ENCODE data around the gene NCOA3.
"Not testable (repeated sequence)": the region's sequence is repeated elsewhere in the genome, so short reads cannot be mapped to it uniquely, and the experiment has no call there.

Gene NCOA3

DNA sequence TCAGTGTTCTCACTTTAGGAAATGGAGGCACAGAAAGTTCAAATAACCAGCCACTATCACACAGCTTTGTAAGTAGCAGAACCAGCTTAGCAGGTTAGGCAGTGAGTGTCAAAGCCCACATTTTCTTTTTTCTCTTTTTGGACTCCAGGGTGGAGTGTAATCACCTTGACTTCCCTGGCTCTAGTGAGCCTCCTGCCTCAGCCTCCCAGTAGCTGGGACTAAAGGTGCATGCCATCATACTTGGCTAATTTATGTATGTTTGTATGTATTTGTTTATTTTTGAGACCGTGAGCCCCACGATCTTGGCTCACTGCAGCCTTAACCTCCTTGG, 7.8 kb upstream of the NCOA3 start:
- no peaks in the 10 kb centered on the region for H3K36me3 ChIP-seq (ENCODE audit: insufficient read depth, low read length)
- H3K9ac ChIP-seq (ENCODE audit: low read depth, low read length, poor library complexity, severe bottlenecking): no peak overlapping the region
- no peaks in the 10 kb centered on the region for H3K4me1 ChIP-seq (ENCODE audit: insufficient read depth, low read length, poor library complexity, severe bottlenecking)
- H3K27me3 ChIP-seq (ENCODE audit: insufficient read depth, low read length, poor library complexity, severe bottlenecking): no peaks in the 10 kb centered on the region
- H3K9me2 ChIP-seq (replicated peaks; ENCODE audit: low read depth, low read length): no peaks in the 10 kb centered on the region
- no peaks in the 10 kb centered on the region for H3K79me2 ChIP-seq (ENCODE audit: insufficient read depth, low read length)
- no peaks in the 10 kb centered on the region for H3K9me3 ChIP-seq (ENCODE audit: insufficient read depth, low read depth, low read length)
- no peaks in the 10 kb centered on the region for H3F3A ChIP-seq (ENCODE audit: low read depth)
- H3K4me3 ChIP-seq (ENCODE audit: low read length, poor library complexity, severe bottlenecking): no peak overlapping the region
- H3K4me2 ChIP-seq (ENCODE audit: low read depth, low read length, poor library complexity, severe bottlenecking): no peak overlapping the region
- H2AFZ ChIP-seq (ENCODE audit: low read length): no peak overlapping the region
- H4K20me1 ChIP-seq (ENCODE audit: insufficient read depth, low read length, poor library complexity, severe bottlenecking): no peaks in the 10 kb centered on the region
- TF ChIP-seq EZH2phosphoT487 (IDR thresholded peaks at IDR 0.05; ENCODE audit: borderline replicate concordance): no peak
- TF ChIP-seq, protein P1, sequence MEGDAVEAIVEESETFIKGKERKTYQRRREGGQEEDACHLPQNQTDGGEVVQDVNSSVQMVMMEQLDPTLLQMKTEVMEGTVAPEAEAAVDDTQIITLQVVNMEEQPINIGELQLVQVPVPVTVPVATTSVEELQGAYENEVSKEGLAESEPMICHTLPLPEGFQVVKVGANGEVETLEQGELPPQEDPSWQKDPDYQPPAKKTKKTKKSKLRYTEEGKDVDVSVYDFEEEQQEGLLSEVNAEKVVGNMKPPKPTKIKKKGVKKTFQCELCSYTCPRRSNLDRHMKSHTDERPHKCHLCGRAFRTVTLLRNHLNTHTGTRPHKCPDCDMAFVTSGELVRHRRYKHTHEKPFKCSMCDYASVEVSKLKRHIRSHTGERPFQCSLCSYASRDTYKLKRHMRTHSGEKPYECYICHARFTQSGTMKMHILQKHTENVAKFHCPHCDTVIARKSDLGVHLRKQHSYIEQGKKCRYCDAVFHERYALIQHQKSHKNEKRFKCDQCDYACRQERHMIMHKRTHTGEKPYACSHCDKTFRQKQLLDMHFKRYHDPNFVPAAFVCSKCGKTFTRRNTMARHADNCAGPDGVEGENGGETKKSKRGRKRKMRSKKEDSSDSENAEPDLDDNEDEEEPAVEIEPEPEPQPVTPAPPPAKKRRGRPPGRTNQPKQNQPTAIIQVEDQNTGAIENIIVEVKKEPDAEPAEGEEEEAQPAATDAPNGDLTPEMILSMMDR (conservative IDR thresholded peaks at IDR 0.05; ENCODE audit: low read length): no peak

DNA sequence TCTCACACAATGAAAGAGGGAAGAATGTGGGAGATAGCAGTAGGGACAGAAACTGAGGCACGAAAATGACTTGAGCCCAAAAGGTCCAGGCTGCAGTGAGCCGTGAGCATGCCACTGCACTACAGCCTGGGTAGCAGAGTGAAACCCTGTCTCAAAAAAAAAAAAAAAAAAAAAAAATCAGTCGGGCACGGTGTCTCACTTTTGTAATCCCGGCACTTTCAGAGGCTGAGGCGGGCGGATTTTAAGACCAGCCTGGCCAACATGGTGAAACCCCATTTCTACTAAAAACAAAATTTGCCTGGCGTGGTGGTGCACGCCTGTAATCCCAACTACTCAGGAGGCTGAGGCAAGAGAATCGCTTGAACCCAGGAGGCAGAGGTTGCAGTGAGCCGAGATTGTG, 7.1 kb upstream of the NCOA3 start:
- H3K36me3 ChIP-seq (ENCODE audit: insufficient read depth, low read length): not testable (repeated sequence)

DNA sequence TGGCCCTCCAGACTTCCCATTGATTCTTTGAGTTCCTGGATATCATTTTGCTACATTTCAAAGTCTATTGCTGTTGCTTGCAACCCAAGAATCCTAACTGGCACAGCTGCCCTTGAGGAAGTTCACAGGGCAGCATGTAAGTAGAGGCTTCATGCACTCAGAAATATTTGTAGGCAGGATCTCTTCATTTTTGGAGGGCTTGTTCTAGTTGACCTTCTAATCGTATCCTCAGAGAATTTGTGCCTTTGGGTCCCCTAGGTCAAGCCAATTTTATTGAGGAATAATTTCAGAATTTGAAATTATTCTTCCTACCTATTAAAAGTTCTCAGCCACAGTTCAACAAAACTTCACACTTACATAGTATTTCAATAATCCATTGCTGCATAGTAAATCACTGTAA, 5.6 kb upstream of the NCOA3 start:
- Histone ChIP-seq H3K9me2 (replicated peaks; ENCODE audit: low read depth, low read length) (no peaks in the 10 kb centered on the region), H2AFZ (ENCODE audit: low read length) (no peak overlapping the region), H3K9ac (ENCODE audit: low read depth, low read length, poor library complexity, severe bottlenecking) (no peak overlapping the region), H4K20me1 (ENCODE audit: insufficient read depth, low read length, poor library complexity, severe bottlenecking) (no peaks in the 10 kb centered on the region), H3F3A (ENCODE audit: low read depth) (no peaks in the 10 kb centered on the region), H3K4me1 (ENCODE audit: insufficient read depth, low read length, poor library complexity, severe bottlenecking) (peaks cover 9% of the 10 kb centered on the region), H3K36me3 (ENCODE audit: insufficient read depth, low read length) (no peaks in the 10 kb centered on the region), H3K4me2 (ENCODE audit: low read depth, low read length, poor library complexity, severe bottlenecking) (no peak overlapping the region), H3K27me3 (ENCODE audit: insufficient read depth, low read length, poor library complexity, severe bottlenecking) (no peaks in the 10 kb centered on the region), H3K9me3 (ENCODE audit: insufficient read depth, low read depth, low read length) (no peaks in the 10 kb centered on the region), H3K79me2 (ENCODE audit: insufficient read depth, low read length) (no peaks in the 10 kb centered on the region), H3K4me3 (ENCODE audit: low read length, poor library complexity, severe bottlenecking) (no peak overlapping the region)
- no peak for TF ChIP-seq EZH2phosphoT487 (IDR thresholded peaks at IDR 0.05; ENCODE audit: borderline replicate concordance)
- TF ChIP-seq, protein P1 (conservative IDR thresholded peaks at IDR 0.05; ENCODE audit: low read length): no peak

More for the DNA sequence above, 7.1 kb upstream of the NCOA3 start:
- not testable (repeated sequence) for H3K9me2 ChIP-seq (replicated peaks; ENCODE audit: low read depth, low read length); H3K9ac ChIP-seq (ENCODE audit: low read depth, low read length, poor library complexity, severe bottlenecking); H3K79me2 ChIP-seq (ENCODE audit: insufficient read depth, low read length); H3K27me3 ChIP-seq (ENCODE audit: insufficient read depth, low read length, poor library complexity, severe bottlenecking); H4K20me1 ChIP-seq (ENCODE audit: insufficient read depth, low read length, poor library complexity, severe bottlenecking); H3K4me3 ChIP-seq (ENCODE audit: low read length, poor library complexity, severe bottlenecking); H3K4me2 ChIP-seq (ENCODE audit: low read depth, low read length, poor library complexity, severe bottlenecking); H3K9me3 ChIP-seq (ENCODE audit: insufficient read depth, low read depth, low read length); H3K4me1 ChIP-seq (ENCODE audit: insufficient read depth, low read length, poor library complexity, severe bottlenecking); H3F3A ChIP-seq (ENCODE audit: low read depth); H2AFZ ChIP-seq (ENCODE audit: low read length)

DNA sequence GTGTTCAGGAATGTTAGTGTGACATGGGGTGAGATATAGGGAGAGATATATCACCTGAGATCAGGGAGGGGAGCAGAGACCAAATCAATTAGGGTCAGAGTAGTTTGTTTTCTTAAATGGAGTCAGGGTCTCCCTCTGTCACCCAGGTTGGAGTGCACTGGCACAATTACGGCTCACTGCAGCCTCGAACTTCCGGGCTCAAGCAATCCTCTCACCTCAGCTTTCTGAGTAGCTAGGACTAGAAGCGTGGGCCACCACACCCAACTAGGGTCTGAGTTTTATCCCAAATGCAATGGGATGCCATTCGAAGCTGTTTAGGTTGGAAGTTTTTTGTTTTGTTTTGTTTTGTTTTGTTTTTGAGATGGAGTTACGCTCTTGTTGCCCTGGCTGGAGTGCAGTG, 3.1 kb upstream of the NCOA3 start:
- H3K4me2 ChIP-seq (ENCODE audit: low read depth, low read length, poor library complexity, severe bottlenecking): no peak overlapping the region
- H3K27me3 ChIP-seq (ENCODE audit: insufficient read depth, low read length, poor library complexity, severe bottlenecking): no peaks in the 10 kb centered on the region
- no peak overlapping the region for H3K9ac ChIP-seq (ENCODE audit: low read depth, low read length, poor library complexity, severe bottlenecking)
- H3K4me1 ChIP-seq (ENCODE audit: insufficient read depth, low read length, poor library complexity, severe bottlenecking): peaks cover 16% of the 10 kb centered on the region
- no peak overlapping the region for H3K4me3 ChIP-seq (ENCODE audit: low read length, poor library complexity, severe bottlenecking)
- H3F3A ChIP-seq (ENCODE audit: low read depth): no peaks in the 10 kb centered on the region
- H3K9me3 ChIP-seq (ENCODE audit: insufficient read depth, low read depth, low read length): no peaks in the 10 kb centered on the region
- peaks cover 6% of the 10 kb centered on the region for H4K20me1 ChIP-seq (ENCODE audit: insufficient read depth, low read length, poor library complexity, severe bottlenecking)
- no peak for TF ChIP-seq EZH2phosphoT487 (IDR thresholded peaks at IDR 0.05; ENCODE audit: borderline replicate concordance)
- TF ChIP-seq, protein P1 (conservative IDR thresholded peaks at IDR 0.05; ENCODE audit: low read length): no peak
- H2AFZ ChIP-seq (ENCODE audit: low read length): no peak overlapping the region
- H3K79me2 ChIP-seq (ENCODE audit: insufficient read depth, low read length): peaks cover 17% of the 10 kb centered on the region
- H3K9me2 ChIP-seq (replicated peaks; ENCODE audit: low read depth, low read length): no peaks in the 10 kb centered on the region
- H3K36me3 ChIP-seq (ENCODE audit: insufficient read depth, low read length): no peaks in the 10 kb centered on the region
